ENCODE measurements around the gene RAPGEF5. TPM values are rescaled to one million over a fixed set of nuclear protein-coding genes. Genes with fewer than 3 reads are reported as not detected.

The RAPGEF5 gene
- polyA plus RNA-seq, 4 donors, result 5.4 to 33.4 (median 10.1) TPM

GRCh38 chr7:22302951-22303423 is 54.0 kb downstream of the RAPGEF5 start:
- WGBS, 3 donors, result 73 to 97% (median 78%) methylated on average over 1 of the region's 1 CpG
- peaks cover 3 to 14% (median 12%) of the 10 kb centered on the region in 3 donors for H3K36me3 ChIP-seq (ENCODE audit: control insufficient read depth in 3 of 3, insufficient read depth in 2 of 3, low read depth in 1 of 3, low read length in 3 of 3)
- peaks cover 0 to 4% of the 10 kb centered on the region in 2 donors for H3K9me3 ChIP-seq (ENCODE audit: control insufficient read depth in 2 of 2, insufficient read depth in 1 of 2, low read depth in 1 of 2, low read length in 1 of 2)
- H3K27ac ChIP-seq (ENCODE audit: low read depth in 1 of 3, low read length in 2 of 3), result no peak overlapping the region
- FAIRE-seq, result no peak
- no peak for DNase-seq
- H3K4me3 ChIP-seq (ENCODE audit: low read depth in 1 of 3, low read length in 3 of 3), result no peak overlapping the region
- no peaks in the 10 kb centered on the region for H3K27me3 ChIP-seq (ENCODE audit: control insufficient read depth in 3 of 3, insufficient read depth in 3 of 3, low read length in 3 of 3)
- H3K4me1 ChIP-seq (ENCODE audit: control insufficient read depth in 3 of 3, insufficient read depth in 2 of 3, low read depth in 1 of 3, low read length in 2 of 3), result peaks cover 0 to 5% (median 0%) of the 10 kb centered on the region in 3 donors

GRCh38 chr7:22302193-22302592 is 54.8 kb downstream of the RAPGEF5 start:
- FAIRE-seq (no peak), DNase-seq (no peak)
- 82 to 89% (median 88%) methylated on average over 2 of the region's 2 CpGs for WGBS, 3 donors
- peaks cover 0 to 5% (median 0%) of the 10 kb centered on the region in 3 donors for H3K4me1 ChIP-seq (ENCODE audit: control insufficient read depth in 3 of 3, insufficient read depth in 2 of 3, low read depth in 1 of 3, low read length in 2 of 3)
- peaks cover 3 to 14% (median 7%) of the 10 kb centered on the region in 3 donors for H3K36me3 ChIP-seq (ENCODE audit: control insufficient read depth in 3 of 3, insufficient read depth in 2 of 3, low read depth in 1 of 3, low read length in 3 of 3)
- no peaks in the 10 kb centered on the region for H3K27me3 ChIP-seq (ENCODE audit: control insufficient read depth in 3 of 3, insufficient read depth in 3 of 3, low read length in 3 of 3)
- peak overlapping the region in 1 of 3 donors; percentile 7 for H3K27ac ChIP-seq (ENCODE audit: low read depth in 1 of 3, low read length in 2 of 3)
- H3K4me3 ChIP-seq (ENCODE audit: low read depth in 1 of 3, low read length in 3 of 3), result no peak overlapping the region
- H3K9me3 ChIP-seq (ENCODE audit: control insufficient read depth in 2 of 2, insufficient read depth in 1 of 2, low read depth in 1 of 2, low read length in 1 of 2), result peaks cover 0 to 4% of the 10 kb centered on the region in 2 donors

- FAIRE-seq (no peak), DNase-seq (peak; percentile 61 to 65)
- Histone ChIP-seq H3K4me1 (ENCODE audit: control insufficient read depth in 3 of 3, insufficient read depth in 2 of 3, low read depth in 1 of 3, low read length in 2 of 3) (peaks cover 0 to 5% (median 0%) of the 10 kb centered on the region in 3 donors), H3K36me3 (ENCODE audit: control insufficient read depth in 3 of 3, insufficient read depth in 2 of 3, low read depth in 1 of 3, low read length in 3 of 3) (peaks cover 3 to 14% (median 6%) of the 10 kb centered on the region in 3 donors), H3K27me3 (ENCODE audit: control insufficient read depth in 3 of 3, insufficient read depth in 3 of 3, low read length in 3 of 3) (no peaks in the 10 kb centered on the region), H3K9me3 (ENCODE audit: control insufficient read depth in 2 of 2, insufficient read depth in 1 of 2, low read depth in 1 of 2, low read length in 1 of 2) (peaks cover 0 to 4% of the 10 kb centered on the region in 2 donors), H3K4me3 (ENCODE audit: low read depth in 1 of 3, low read length in 3 of 3) (no peak overlapping the region), H3K27ac (ENCODE audit: low read depth in 1 of 3, low read length in 2 of 3) (peak overlapping the region in 2 of 3 donors; percentile 7 to 37)
- 29 to 55% (median 42%) methylated on average over 6 of the region's 6 CpGs for WGBS, 3 donors
Observed at GRCh38 chr7:22301790-22302189, 55.2 kb downstream of the RAPGEF5 start.

GRCh38 chr7:22300839-22301238 is 56.1 kb downstream of the RAPGEF5 start:
- no peaks in the 10 kb centered on the region for H3K27me3 ChIP-seq (ENCODE audit: control insufficient read depth in 3 of 3, insufficient read depth in 3 of 3, low read length in 3 of 3)
- H3K9me3 ChIP-seq (ENCODE audit: control insufficient read depth in 2 of 2, insufficient read depth in 1 of 2, low read depth in 1 of 2, low read length in 1 of 2), result peaks cover 0 to 4% of the 10 kb centered on the region in 2 donors
- peaks cover 0 to 5% (median 0%) of the 10 kb centered on the region in 3 donors for H3K4me1 ChIP-seq (ENCODE audit: control insufficient read depth in 3 of 3, insufficient read depth in 2 of 3, low read depth in 1 of 3, low read length in 2 of 3)
- H3K4me3 ChIP-seq (ENCODE audit: low read depth in 1 of 3, low read length in 3 of 3), result no peak overlapping the region
- H3K27ac ChIP-seq (ENCODE audit: low read depth in 1 of 3, low read length in 2 of 3), result no peak overlapping the region
- no peak for FAIRE-seq
- H3K36me3 ChIP-seq (ENCODE audit: control insufficient read depth in 3 of 3, insufficient read depth in 2 of 3, low read depth in 1 of 3, low read length in 3 of 3), result peaks cover 0 to 14% (median 6%) of the 10 kb centered on the region in 3 donors
- WGBS, 3 donors, result 77 to 88% (median 85%) methylated on average over 4 of the region's 4 CpGs
- DNase-seq, result no peak

GRCh38 chr7:22296916-22297315 is 60.0 kb downstream of the RAPGEF5 start:
- Histone ChIP-seq H3K36me3 (ENCODE audit: control insufficient read depth in 3 of 3, insufficient read depth in 2 of 3, low read depth in 1 of 3, low read length in 3 of 3) (peaks cover 0 to 18% (median 4%) of the 10 kb centered on the region in 3 donors), H3K27me3 (ENCODE audit: control insufficient read depth in 3 of 3, insufficient read depth in 3 of 3, low read length in 3 of 3) (no peaks in the 10 kb centered on the region), H3K4me1 (ENCODE audit: control insufficient read depth in 3 of 3, insufficient read depth in 2 of 3, low read depth in 1 of 3, low read length in 2 of 3) (no peaks in the 10 kb centered on the region), H3K27ac (ENCODE audit: low read depth in 1 of 3, low read length in 2 of 3) (no peak overlapping the region), H3K9me3 (ENCODE audit: control insufficient read depth in 2 of 2, insufficient read depth in 1 of 2, low read depth in 1 of 2, low read length in 1 of 2) (peaks cover 0 to 4% of the 10 kb centered on the region in 2 donors), H3K4me3 (ENCODE audit: low read depth in 1 of 3, low read length in 3 of 3) (no peak overlapping the region)
- FAIRE-seq (no peak), DNase-seq (no peak)

- 58 to 76% (median 60%) methylated on average over 1 of the region's 1 CpG for WGBS, 3 donors
- DNase-seq (no peak), FAIRE-seq (no peak)
- Histone ChIP-seq H3K4me1 (ENCODE audit: control insufficient read depth in 3 of 3, insufficient read depth in 2 of 3, low read depth in 1 of 3, low read length in 2 of 3) (no peaks in the 10 kb centered on the region), H3K27me3 (ENCODE audit: control insufficient read depth in 3 of 3, insufficient read depth in 3 of 3, low read length in 3 of 3) (no peaks in the 10 kb centered on the region), H3K36me3 (ENCODE audit: control insufficient read depth in 3 of 3, insufficient read depth in 2 of 3, low read depth in 1 of 3, low read length in 3 of 3) (peaks cover 0 to 19% (median 4%) of the 10 kb centered on the region in 3 donors), H3K4me3 (ENCODE audit: low read depth in 1 of 3, low read length in 3 of 3) (no peak overlapping the region), H3K27ac (ENCODE audit: low read depth in 1 of 3, low read length in 2 of 3) (no peak overlapping the region), H3K9me3 (ENCODE audit: control insufficient read depth in 2 of 2, insufficient read depth in 1 of 2, low read depth in 1 of 2, low read length in 1 of 2) (peaks cover 0 to 4% of the 10 kb centered on the region in 2 donors)
Observed at GRCh38 chr7:22296265-22296566, 60.7 kb downstream of the RAPGEF5 start.

- peaks cover 0 to 18% (median 4%) of the 10 kb centered on the region in 3 donors for H3K36me3 ChIP-seq (ENCODE audit: control insufficient read depth in 3 of 3, insufficient read depth in 2 of 3, low read depth in 1 of 3, low read length in 3 of 3)
Observed at GRCh38 chr7:22295402-22296264, 61.3 kb downstream of the RAPGEF5 start.

GRCh38 chr7:22292531-22292930 is 64.4 kb downstream of the RAPGEF5 start:
- no peak overlapping the region for H3K4me3 ChIP-seq (ENCODE audit: low read depth in 1 of 3, low read length in 3 of 3)
- DNase-seq, result peak in 1 of 2 donors; percentile 42
- no peaks in the 10 kb centered on the region for H3K9me3 ChIP-seq (ENCODE audit: control insufficient read depth in 2 of 2, insufficient read depth in 1 of 2, low read depth in 1 of 2, low read length in 1 of 2)
- H3K4me1 ChIP-seq (ENCODE audit: control insufficient read depth in 3 of 3, insufficient read depth in 2 of 3, low read depth in 1 of 3, low read length in 2 of 3), result no peaks in the 10 kb centered on the region
- FAIRE-seq, result no peak
- no peak overlapping the region for H3K27ac ChIP-seq (ENCODE audit: low read depth in 1 of 3, low read length in 2 of 3)
- H3K27me3 ChIP-seq (ENCODE audit: control insufficient read depth in 3 of 3, insufficient read depth in 3 of 3, low read length in 3 of 3), result no peaks in the 10 kb centered on the region
- H3K36me3 ChIP-seq (ENCODE audit: control insufficient read depth in 3 of 3, insufficient read depth in 2 of 3, low read depth in 1 of 3, low read length in 3 of 3), result peaks cover 0 to 11% (median 7%) of the 10 kb centered on the region in 3 donors
- WGBS, 3 donors, result 57 to 75% (median 68%) methylated on average over 3 of the region's 3 CpGs

More at GRCh38 chr7:22295402-22296264, 61.3 kb downstream of the RAPGEF5 start:
- DNase-seq (no peak), FAIRE-seq (no peak)
- no peak overlapping the region for H3K27ac ChIP-seq (ENCODE audit: low read depth in 1 of 3, low read length in 2 of 3)
- no peaks in the 10 kb centered on the region for H3K27me3 ChIP-seq (ENCODE audit: control insufficient read depth in 3 of 3, insufficient read depth in 3 of 3, low read length in 3 of 3)
- WGBS, 3 donors, result 67 to 78% (median 77%) methylated on average over 4 of the region's 4 CpGs
- H3K4me3 ChIP-seq (ENCODE audit: low read depth in 1 of 3, low read length in 3 of 3), result no peak overlapping the region
- H3K4me1 ChIP-seq (ENCODE audit: control insufficient read depth in 3 of 3, insufficient read depth in 2 of 3, low read depth in 1 of 3, low read length in 2 of 3), result no peaks in the 10 kb centered on the region
- H3K9me3 ChIP-seq (ENCODE audit: control insufficient read depth in 2 of 2, insufficient read depth in 1 of 2, low read depth in 1 of 2, low read length in 1 of 2), result peaks cover 0 to 4% of the 10 kb centered on the region in 2 donors

Measured in small intestine (tissue), 7 donors.